GM18867 (cell line): ENCODE measurements around the gene CDKL4.
"Not testable (repeated sequence)": the region's sequence is repeated elsewhere in the genome, so short reads cannot be mapped to it uniquely, and the experiment has no call there.

Experiments used
- ATAC-seq: cut with Tn5 transposase; IDR thresholded peaks from one replicate; pipeline ENCODE4 v1.9.1; 2021; ENCODE audit warnings: mild to moderate bottlenecking, moderate library complexity; ENCODE audit not compliant: unreplicated experiment

CDKL4 gene

GRCh38 chr2:39234754-39235153 is 9.0 kb downstream of the CDKL4 start:
- no peak for ATAC-seq

DNA sequence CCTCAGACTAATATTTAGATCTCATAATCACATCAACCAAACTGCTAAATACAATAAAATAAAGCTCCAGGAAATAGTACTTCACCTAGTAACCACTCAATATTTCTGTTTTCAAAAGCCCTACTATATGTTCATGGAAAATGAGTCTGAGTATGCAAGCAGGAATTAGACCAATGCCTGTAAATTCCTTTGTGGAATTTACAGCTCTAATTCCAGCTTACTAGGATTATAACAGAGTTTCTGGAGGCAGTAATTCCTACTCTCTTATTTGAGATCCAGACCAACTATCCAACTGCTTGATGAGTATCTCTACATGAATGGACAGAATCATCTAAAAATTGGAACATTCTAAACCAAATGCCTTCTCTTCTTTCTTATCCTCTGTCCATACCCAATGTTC is 11.6 kb downstream of the CDKL4 start:
- no peak for ATAC-seq

DNA sequence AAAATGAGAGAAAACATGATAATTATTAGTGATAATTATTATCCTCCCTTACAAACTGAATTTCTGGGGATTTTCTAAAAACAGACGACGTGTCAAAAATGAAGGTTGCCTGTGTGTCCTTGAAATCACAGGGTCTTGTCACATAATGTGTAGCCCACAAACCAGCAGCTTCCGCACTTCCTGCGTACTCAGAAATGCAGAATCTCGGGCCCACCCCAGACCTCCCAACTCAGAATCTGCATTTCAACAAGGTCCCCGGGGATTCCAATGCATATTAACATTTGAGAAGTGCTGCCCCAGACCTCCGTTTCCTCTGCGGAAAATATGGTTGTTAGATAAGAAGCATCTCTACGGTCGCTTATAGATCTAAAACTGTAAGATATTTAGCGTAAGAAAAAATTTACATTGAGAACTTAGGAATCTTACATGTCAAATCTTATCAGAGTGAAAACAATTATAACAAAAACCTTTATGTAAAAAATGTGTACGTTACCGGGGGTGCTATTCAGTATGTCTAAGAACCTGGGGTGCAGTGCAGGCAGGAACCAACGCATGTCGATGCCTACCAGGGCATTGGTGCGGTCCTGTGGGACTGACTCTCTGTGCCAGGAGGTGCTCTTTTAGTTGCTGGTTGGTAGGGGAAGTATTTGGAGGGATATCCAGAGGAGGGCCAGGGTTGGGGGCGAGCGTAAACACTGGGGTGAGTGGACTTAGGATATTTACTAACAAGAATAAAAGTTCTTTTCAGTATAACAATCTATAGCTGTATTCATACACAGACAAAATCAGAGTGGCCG is 15.2 kb downstream of the CDKL4 start:
- no peak for ATAC-seq

GRCh38 chr2:39227628-39228412 is 15.9 kb downstream of the CDKL4 start:
- ATAC-seq, result peak; percentile 69

- no peak for ATAC-seq
Measured at GRCh38 chr2:39225567-39225966, 18.2 kb downstream of the CDKL4 start.

DNA sequence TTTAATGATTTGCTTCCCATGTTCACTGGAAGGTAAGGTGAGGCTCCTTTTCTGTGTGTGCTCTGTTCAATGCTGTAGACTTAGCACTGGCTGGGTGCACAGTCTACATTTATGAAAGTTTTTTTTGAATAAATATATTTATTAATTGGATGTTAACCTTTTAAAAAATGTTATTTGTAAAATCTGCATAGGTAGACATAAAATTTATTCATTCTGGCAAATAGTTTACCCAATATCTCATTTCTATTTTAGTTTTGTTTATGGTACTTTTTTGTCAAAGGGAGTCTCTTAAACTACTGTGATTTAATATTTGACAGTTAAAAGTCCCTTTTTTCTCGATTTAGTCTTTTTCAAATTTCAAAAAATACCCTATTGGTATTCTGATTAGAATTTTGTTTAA is 19.9 kb downstream of the CDKL4 start:
- no peak for ATAC-seq

GRCh38 chr2:39221459-39221858 is 22.3 kb downstream of the CDKL4 start:
- ATAC-seq, result no peak

GRCh38 chr2:39220136-39220535 is 23.6 kb downstream of the CDKL4 start:
- ATAC-seq, result no peak

DNA sequence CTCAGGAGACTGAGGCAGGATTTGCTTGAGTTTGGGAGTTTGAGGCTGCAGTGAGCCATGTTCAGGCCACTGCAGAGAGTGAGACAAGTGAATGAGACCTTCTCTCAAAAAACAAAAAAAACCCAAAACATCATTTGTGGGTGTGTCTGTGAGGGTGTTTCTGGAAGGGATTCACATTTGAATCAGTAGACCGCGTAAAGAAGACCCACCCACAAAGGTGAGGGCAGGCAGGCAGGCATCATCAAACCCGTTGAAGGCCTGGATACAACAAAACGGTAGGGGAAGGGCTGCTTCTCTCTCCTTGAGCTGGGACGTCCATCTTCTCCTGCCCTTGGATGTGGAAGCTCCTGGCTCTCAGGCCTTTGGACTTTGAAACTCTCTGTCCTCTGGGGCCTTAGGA is 25.4 kb downstream of the CDKL4 start:
- ATAC-seq, result no peak

DNA sequence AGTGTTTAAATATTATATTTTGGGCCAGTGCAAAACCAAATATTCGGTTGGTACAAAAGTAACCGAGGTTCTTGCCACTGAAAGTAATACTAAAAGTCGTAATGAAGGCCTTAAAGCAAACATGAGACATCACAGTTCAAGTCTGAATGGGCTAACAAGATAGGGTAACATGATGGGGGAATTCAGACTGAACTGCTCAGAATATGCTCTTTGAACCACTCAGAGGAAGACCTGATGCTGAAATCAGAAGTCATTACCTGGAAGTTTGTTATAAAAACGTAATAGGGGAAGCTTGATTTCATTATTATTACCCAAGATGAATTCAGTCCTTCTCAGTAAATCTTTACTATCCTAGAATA is 26.6 kb downstream of the CDKL4 start:
- no peak for ATAC-seq

- ATAC-seq, result no peak
Measured at GRCh38 chr2:39216346-39217191, 27.2 kb downstream of the CDKL4 start.

GRCh38 chr2:39215545-39215944 is 28.2 kb downstream of the CDKL4 start:
- no peak for ATAC-seq

GRCh38 chr2:39213015-39213414 is 30.8 kb downstream of the CDKL4 start:
- ATAC-seq, result no peak

DNA sequence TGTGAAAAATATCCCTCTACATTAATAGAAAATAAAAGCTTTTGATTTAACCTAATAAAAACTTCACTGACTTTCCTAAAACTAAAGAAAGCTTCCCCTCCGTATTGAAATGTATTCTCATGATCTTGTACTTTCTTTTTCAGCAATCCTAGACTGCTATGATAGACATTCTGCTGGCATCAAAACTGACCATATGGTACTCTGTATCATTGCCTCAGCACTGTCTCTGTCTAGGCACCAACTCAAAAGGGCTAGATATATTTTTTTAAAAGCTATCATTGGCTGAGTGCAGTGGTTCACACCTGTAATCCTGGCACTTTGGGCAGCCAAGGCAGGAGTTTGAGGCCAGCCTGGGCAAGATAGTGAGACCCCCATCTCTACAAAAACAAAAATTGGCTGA is 32.9 kb downstream of the CDKL4 start:
- no peak for ATAC-seq

DNA sequence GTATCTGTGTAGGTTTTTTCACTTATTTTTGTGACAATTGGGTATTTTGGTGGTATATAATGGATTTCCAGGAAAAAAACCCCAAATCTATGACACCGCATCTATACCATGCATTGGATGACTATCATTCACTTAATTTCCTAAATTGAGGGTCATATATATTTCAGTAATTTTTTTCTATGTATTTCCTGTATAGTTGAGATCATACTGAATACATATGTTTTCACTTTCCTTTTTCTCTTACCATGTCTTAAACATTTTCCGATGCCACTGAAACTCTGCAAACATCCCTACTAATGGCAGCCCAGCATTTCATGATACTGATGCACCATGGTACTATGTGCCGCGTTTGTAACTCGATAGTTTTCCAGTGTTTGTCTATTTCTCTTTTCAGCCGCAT is 40.4 kb downstream of the CDKL4 start:
- ATAC-seq, result no peak

DNA sequence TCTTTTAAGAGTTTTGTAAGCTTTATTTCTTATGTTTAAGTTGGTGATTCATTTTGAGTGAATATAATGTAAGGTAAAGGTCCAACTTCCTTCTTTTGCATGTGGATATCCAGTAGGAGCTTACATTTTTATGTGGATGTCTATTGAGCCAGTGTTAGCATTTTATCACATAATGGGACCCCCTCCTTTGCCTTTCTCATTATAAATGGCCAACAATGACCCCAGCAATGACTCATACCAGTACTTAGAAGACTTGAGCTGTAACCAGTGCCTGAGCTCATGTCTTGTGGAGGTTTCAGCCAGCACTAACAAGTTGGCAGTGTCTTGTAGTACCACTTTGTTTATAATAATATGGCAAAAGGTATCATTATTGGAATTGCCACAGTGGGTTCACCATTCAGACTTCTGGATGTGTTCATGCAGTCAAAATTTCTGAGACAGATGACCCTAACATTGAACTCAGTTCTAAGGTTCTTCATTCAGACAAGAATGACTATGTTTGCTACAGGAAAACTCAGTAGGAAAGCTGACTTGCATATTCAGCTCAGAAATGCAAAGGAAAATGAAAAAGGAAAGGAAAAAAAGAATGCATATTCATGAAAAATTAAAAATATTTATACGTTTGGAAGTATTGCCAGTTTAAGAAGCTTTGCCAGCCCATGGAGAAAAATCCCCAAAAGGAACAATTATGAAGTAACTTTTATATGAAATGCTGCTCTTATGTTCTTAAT is 41.0 kb downstream of the CDKL4 start:
- no peak for ATAC-seq

DNA sequence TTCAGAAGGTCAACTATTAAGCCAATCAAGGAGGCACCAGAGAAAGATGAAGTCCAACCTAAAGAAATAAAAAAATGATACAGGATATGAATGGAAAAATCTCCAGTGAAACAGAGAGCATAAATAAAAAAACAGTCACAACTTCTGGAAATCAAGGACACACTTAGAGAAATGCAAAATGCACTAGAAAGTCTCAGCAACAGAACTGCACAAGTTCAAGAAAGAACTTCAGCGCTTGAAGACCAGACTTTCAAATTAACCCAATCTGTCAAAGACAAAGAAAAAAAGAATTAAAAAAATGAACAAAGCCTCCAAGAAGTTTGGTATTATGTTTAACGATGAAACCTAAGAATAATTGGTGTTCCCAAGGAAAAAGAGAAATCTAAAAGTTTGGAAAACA is 46.8 kb downstream of the CDKL4 start:
- ATAC-seq, result not testable (repeated sequence)

DNA sequence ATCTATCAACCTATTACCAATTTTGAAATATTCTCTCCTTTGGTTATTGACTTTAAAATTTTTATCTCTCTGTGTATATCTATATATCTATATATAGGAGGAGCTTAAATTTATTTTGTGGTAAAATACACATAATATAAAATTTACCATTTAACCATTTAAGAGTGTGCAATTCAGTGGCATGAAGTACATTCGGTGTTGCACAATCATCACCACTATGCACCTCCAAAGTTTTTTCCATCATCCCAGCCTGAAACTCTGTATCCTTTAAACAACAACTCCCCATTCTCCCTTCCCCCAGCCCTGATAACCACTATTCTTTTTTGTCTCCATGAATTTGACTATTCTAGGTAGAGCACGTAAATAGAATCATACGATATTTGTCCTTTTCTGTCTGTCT is 49.1 kb downstream of the CDKL4 start:
- no peak for ATAC-seq

DNA sequence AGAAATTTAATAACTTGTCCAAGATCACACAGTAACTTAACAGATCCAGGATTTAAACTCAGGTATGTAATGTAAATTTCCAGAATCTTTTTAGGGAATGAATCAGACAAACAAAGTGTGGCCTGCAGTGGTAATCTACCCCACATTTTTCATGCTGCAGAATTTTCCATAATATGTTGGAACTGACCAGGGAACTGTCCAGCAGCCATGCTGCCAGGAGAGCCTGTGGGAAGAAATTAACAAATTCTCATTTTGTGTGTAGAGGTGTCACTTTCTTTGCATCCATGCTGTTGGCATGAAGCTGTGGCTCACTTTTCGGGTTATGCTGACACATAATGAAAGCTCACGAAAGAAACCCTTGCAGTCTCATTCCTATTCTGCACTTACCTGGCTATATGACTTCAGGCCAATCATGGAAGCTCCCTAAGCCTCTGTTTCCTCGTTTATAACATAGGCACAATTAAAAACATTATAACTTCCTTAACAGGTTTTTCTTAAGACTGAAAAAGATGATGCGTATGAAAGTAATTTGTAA is 54.7 kb downstream of the CDKL4 start:
- no peak for ATAC-seq

GRCh38 chr2:39183673-39184072 is 60.1 kb downstream of the CDKL4 start:
- no peak for ATAC-seq

DNA sequence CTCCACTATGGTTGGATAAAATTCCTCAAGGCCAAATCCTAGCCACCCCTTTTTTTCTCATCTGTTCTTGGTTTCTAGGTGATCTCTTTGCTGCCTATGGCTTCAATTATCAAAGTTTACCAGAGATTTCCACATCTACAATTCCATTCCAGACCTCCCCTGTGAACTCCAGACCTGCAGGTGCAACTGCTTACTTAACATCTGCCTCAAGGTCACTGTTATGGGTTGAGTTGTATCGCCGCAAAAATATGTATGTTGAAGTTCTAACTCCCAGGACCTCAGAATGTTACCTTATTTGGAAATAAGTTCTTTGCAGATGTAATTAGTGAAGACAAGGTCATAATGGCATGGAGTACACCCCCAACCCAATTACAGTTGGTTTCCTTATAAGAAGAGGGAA is 62.5 kb downstream of the CDKL4 start:
- ATAC-seq, result no peak
